ENCODE results near the gene STK38. TPM values are rescaled to one million over a fixed set of nuclear protein-coding genes. Genes with fewer than 3 reads are reported as not detected.

Gene STK38
- total and polyA plus RNA-seq, 9 of the 15 experiments (the other 6 are each of a cell fraction or from before 2014, with no cell fraction given), result 5.7 to 28.7 (median 19.5) TPM

- TF ChIP-seq, protein P1, sequence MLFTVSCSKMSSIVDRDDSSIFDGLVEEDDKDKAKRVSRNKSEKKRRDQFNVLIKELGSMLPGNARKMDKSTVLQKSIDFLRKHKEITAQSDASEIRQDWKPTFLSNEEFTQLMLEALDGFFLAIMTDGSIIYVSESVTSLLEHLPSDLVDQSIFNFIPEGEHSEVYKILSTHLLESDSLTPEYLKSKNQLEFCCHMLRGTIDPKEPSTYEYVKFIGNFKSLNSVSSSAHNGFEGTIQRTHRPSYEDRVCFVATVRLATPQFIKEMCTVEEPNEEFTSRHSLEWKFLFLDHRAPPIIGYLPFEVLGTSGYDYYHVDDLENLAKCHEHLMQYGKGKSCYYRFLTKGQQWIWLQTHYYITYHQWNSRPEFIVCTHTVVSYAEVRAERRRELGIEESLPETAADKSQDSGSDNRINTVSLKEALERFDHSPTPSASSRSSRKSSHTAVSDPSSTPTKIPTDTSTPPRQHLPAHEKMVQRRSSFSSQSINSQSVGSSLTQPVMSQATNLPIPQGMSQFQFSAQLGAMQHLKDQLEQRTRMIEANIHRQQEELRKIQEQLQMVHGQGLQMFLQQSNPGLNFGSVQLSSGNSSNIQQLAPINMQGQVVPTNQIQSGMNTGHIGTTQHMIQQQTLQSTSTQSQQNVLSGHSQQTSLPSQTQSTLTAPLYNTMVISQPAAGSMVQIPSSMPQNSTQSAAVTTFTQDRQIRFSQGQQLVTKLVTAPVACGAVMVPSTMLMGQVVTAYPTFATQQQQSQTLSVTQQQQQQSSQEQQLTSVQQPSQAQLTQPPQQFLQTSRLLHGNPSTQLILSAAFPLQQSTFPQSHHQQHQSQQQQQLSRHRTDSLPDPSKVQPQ (CRISPR knock-in tag; IDR thresholded peaks at IDR 0.05; ENCODE audit: borderline replicate concordance), result no peak
- TF ChIP-seq, protein P2, sequence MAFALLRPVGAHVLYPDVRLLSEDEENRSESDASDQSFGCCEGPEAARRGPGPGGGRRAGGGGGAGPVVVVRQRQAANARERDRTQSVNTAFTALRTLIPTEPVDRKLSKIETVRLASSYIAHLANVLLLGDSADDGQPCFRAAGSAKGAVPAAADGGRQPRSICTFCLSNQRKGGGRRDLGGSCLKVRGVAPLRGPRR (CRISPR knock-in tag; IDR thresholded peaks at IDR 0.05), result no peak
- TF ChIP-seq, protein P3, sequence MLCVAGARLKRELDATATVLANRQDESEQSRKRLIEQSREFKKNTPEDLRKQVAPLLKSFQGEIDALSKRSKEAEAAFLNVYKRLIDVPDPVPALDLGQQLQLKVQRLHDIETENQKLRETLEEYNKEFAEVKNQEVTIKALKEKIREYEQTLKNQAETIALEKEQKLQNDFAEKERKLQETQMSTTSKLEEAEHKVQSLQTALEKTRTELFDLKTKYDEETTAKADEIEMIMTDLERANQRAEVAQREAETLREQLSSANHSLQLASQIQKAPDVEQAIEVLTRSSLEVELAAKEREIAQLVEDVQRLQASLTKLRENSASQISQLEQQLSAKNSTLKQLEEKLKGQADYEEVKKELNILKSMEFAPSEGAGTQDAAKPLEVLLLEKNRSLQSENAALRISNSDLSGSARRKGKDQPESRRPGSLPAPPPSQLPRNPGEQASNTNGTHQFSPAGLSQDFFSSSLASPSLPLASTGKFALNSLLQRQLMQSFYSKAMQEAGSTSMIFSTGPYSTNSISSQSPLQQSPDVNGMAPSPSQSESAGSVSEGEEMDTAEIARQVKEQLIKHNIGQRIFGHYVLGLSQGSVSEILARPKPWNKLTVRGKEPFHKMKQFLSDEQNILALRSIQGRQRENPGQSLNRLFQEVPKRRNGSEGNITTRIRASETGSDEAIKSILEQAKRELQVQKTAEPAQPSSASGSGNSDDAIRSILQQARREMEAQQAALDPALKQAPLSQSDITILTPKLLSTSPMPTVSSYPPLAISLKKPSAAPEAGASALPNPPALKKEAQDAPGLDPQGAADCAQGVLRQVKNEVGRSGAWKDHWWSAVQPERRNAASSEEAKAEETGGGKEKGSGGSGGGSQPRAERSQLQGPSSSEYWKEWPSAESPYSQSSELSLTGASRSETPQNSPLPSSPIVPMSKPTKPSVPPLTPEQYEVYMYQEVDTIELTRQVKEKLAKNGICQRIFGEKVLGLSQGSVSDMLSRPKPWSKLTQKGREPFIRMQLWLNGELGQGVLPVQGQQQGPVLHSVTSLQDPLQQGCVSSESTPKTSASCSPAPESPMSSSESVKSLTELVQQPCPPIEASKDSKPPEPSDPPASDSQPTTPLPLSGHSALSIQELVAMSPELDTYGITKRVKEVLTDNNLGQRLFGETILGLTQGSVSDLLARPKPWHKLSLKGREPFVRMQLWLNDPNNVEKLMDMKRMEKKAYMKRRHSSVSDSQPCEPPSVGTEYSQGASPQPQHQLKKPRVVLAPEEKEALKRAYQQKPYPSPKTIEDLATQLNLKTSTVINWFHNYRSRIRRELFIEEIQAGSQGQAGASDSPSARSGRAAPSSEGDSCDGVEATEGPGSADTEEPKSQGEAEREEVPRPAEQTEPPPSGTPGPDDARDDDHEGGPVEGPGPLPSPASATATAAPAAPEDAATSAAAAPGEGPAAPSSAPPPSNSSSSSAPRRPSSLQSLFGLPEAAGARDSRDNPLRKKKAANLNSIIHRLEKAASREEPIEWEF (CRISPR knock-in tag; IDR thresholded peaks at IDR 0.05), result no peak
- TF ChIP-seq, protein P4, sequence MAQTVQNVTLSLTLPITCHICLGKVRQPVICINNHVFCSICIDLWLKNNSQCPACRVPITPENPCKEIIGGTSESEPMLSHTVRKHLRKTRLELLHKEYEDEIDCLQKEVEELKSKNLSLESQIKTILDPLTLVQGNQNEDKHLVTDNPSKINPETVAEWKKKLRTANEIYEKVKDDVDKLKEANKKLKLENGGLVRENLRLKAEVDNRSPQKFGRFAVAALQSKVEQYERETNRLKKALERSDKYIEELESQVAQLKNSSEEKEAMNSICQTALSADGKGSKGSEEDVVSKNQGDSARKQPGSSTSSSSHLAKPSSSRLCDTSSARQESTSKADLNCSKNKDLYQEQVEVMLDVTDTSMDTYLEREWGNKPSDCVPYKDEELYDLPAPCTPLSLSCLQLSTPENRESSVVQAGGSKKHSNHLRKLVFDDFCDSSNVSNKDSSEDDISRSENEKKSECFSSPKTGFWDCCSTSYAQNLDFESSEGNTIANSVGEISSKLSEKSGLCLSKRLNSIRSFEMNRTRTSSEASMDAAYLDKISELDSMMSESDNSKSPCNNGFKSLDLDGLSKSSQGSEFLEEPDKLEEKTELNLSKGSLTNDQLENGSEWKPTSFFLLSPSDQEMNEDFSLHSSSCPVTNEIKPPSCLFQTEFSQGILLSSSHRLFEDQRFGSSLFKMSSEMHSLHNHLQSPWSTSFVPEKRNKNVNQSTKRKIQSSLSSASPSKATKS (CRISPR knock-in tag; IDR thresholded peaks at IDR 0.05), result no peak
- TF ChIP-seq SLC30A9 (CRISPR knock-in tag; IDR thresholded peaks at IDR 0.05) (no peak), HLTF (IDR thresholded peaks at IDR 0.05) (no peak; the same call in 1 of the 2 replicates), RBM17 (IDR thresholded peaks at IDR 0.05; ENCODE audit: borderline replicate concordance, low read depth, low read length) (no peak), HBP1 (CRISPR knock-in tag; IDR thresholded peaks at IDR 0.05) (no peak)
Observed at GRCh38 chr6:36478051-36478526, 69.2 kb downstream of the STK38 start (continued).

All from K562 (cell line).